ENCODE data around the gene ADAMTS10. TPM values are rescaled to one million over a fixed set of nuclear protein-coding genes. Genes with fewer than 3 reads are reported as not detected.
"Not testable (repeated sequence)": the region's sequence is repeated elsewhere in the genome, so short reads cannot be mapped to it uniquely, and the experiment has no call there.

ADAMTS10 gene
- total RNA-seq, 3 donors from 2014 or later (not counting 1 experiment from before 2014, with no cell fraction given), result 159 to 286 (median 203) TPM

DNA sequence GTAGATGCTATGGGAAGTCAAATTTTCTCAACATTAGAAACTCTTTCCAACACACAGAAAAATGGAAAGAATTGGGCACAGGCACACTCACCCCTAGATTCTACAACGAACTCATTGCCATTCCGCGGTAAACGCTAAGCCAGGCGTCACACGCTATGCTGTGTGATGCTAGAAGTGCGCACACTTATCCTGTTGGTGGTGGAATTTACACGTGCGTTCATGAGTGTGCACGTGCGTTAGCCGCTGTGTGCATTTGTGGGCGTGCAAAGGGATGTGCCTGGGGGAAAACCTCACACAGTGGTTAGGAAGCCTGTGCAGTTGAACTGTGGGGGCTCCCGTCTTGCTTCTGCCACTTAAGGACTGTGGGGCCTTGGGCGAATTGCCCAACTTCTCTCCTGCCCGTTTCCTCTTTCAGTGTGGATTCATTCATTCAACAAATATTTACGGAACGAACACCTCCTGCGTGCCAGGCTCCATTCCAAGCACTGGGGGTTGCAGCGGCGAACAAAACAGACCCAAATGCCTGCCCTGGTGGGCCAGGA lies 27.6 kb upstream of the ADAMTS10 start:
- Histone ChIP-seq H3K27ac (ENCODE audit: low read length) (no peak overlapping the region), H3K4me3 (ENCODE audit: low read length) (no peak overlapping the region), H3K36me3 (ENCODE audit: control insufficient read depth, insufficient read depth, low read length) (no peaks in the 10 kb centered on the region), H3K4me1 (ENCODE audit: control insufficient read depth, insufficient read depth, low read length) (peaks cover 9% of the 10 kb centered on the region), H3K9me3 (ENCODE audit: control insufficient read depth, insufficient read depth, low read length) (no peaks in the 10 kb centered on the region), H3K27me3 (ENCODE audit: control insufficient read depth, insufficient read depth, low read length) (no peaks in the 10 kb centered on the region)
- Mint-ChIP-seq H3K4me3 (no peak overlapping the region), H3K27ac (peak overlapping the region in 1 of 2 donors; percentile 20), H3K36me3 (no peaks in the 10 kb centered on the region), H3K27me3 (ENCODE audit: low read depth in 2 of 2) (peaks cover 5 to 14% of the 10 kb centered on the region in 2 donors), H3K4me1 (peaks cover 15 to 17% of the 10 kb centered on the region in 2 donors), H3K9me3 (no peaks in the 10 kb centered on the region)
- intact Hi-C loops (cut with micrococcal nuclease), result no loop called here
- ATAC-seq (peak in 2 of 3 donors; percentile 51 to 55), DNase-seq (no peak)
- no peak for TF ChIP-seq CTCF (IDR thresholded peaks at IDR 0.05)
- 13% methylated on average over 21 of the region's 21 CpGs for WGBS (ENCODE audit: insufficient coverage)

DNA sequence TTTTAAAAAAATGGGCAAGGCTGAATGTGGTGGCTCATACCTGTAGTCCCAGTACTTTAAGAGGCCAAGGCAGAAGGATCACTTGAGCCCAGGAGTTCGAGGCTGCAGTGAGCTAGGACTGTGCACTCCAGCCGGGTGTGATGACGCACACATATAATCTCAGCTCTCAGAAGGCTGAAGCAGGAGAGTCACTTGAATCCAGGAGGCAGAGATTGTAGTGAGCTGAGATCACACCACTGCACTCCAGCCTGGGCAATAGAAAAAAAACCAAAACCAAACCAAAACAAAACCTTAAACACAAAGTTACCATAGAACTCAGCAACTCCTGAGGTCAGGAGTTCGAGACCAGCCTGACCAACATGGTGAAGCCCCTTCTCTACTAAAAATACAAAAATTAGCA lies 26.6 kb upstream of the ADAMTS10 start:
- 87% methylated on average over 4 of the region's 4 CpGs for WGBS (ENCODE audit: insufficient coverage)
- Mint-ChIP-seq H3K4me1 (peaks cover 10 to 14% of the 10 kb centered on the region in 2 donors), H3K27me3 (ENCODE audit: low read depth in 2 of 2) (peaks cover 5 to 13% of the 10 kb centered on the region in 2 donors)
- H3K27me3 ChIP-seq (ENCODE audit: control insufficient read depth, insufficient read depth, low read length); H3K36me3 Mint-ChIP-seq; H3K9me3 ChIP-seq (ENCODE audit: control insufficient read depth, insufficient read depth, low read length); intact Hi-C loops (cut with micrococcal nuclease); ATAC-seq; DNase-seq; H3K36me3 ChIP-seq (ENCODE audit: control insufficient read depth, insufficient read depth, low read length); H3K4me3 ChIP-seq (ENCODE audit: low read length); H3K4me3 Mint-ChIP-seq; H3K4me1 ChIP-seq (ENCODE audit: control insufficient read depth, insufficient read depth, low read length); H3K27ac ChIP-seq (ENCODE audit: low read length); H3K9me3 Mint-ChIP-seq; H3K27ac Mint-ChIP-seq: not testable (repeated sequence)

GRCh38 chr19:8635422-8635821 lies 24.9 kb upstream of the ADAMTS10 start:
- intact Hi-C loops (cut with micrococcal nuclease), result no loop called here
- peaks cover 5 to 11% of the 10 kb centered on the region in 2 donors for H3K27me3 Mint-ChIP-seq (ENCODE audit: low read depth in 2 of 2)

DNA sequence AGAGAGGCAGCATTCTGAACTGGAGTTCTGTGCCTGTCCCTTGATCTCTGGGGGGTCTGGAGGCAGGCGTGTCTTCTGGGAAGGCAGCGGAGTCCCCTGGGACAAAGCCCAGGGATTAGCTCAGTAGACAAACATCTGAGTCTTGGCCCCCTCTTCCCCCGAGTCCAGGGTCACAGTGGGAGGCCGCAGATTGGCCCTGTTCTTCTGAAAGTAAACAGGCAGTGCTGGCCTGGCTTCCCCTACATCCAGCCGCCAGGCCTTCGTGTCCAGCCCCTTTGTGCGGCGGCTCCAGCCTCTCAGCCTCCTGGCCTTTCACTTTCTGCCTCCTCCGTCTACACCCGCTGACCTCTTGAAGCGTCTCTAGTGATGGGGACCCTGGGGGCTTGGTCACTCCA lies 20.9 kb upstream of the ADAMTS10 start:
- TF ChIP-seq CTCF (IDR thresholded peaks at IDR 0.05), result no peak
- H3K4me3 Mint-ChIP-seq, result no peak overlapping the region
- H3K27me3 ChIP-seq (ENCODE audit: control insufficient read depth, insufficient read depth, low read length), result no peaks in the 10 kb centered on the region
- ATAC-seq (no peak), DNase-seq (no peak)
- no peak overlapping the region for H3K27ac Mint-ChIP-seq
- peaks cover 0 to 2% of the 10 kb centered on the region in 2 donors for H3K27me3 Mint-ChIP-seq (ENCODE audit: low read depth in 2 of 2)
- H3K4me3 ChIP-seq (ENCODE audit: low read length), result no peak overlapping the region
- no peaks in the 10 kb centered on the region for H3K9me3 ChIP-seq (ENCODE audit: control insufficient read depth, insufficient read depth, low read length)
- no peaks in the 10 kb centered on the region for H3K36me3 Mint-ChIP-seq
- H3K4me1 Mint-ChIP-seq, result peaks cover 0 to 7% of the 10 kb centered on the region in 2 donors
- no peak overlapping the region for H3K27ac ChIP-seq (ENCODE audit: low read length)
- no peaks in the 10 kb centered on the region for H3K36me3 ChIP-seq (ENCODE audit: control insufficient read depth, insufficient read depth, low read length)
- intact Hi-C loops (cut with micrococcal nuclease), result no loop called here
- no peaks in the 10 kb centered on the region for H3K4me1 ChIP-seq (ENCODE audit: control insufficient read depth, insufficient read depth, low read length)
- 88% methylated on average over 11 of the region's 11 CpGs for WGBS (ENCODE audit: insufficient coverage)
- H3K9me3 Mint-ChIP-seq, result no peaks in the 10 kb centered on the region

More at GRCh38 chr19:8635422-8635821, 24.9 kb upstream of the ADAMTS10 start:
- Histone ChIP-seq H3K9me3 (ENCODE audit: control insufficient read depth, insufficient read depth, low read length) (no peaks in the 10 kb centered on the region), H3K27me3 (ENCODE audit: control insufficient read depth, insufficient read depth, low read length) (no peaks in the 10 kb centered on the region), H3K27ac (ENCODE audit: low read length) (no peak overlapping the region), H3K36me3 (ENCODE audit: control insufficient read depth, insufficient read depth, low read length) (no peaks in the 10 kb centered on the region), H3K4me3 (ENCODE audit: low read length) (no peak overlapping the region), H3K4me1 (ENCODE audit: control insufficient read depth, insufficient read depth, low read length) (peaks cover 5% of the 10 kb centered on the region)
- no peak for DNase-seq
- Mint-ChIP-seq H3K27ac (no peak overlapping the region), H3K4me1 (peaks cover 6 to 11% of the 10 kb centered on the region in 2 donors), H3K4me3 (no peak overlapping the region), H3K36me3 (no peaks in the 10 kb centered on the region), H3K9me3 (no peaks in the 10 kb centered on the region)
- WGBS (ENCODE audit: insufficient coverage), result 94% methylated on average over 5 of the region's 8 CpGs
- ATAC-seq, result no peak
- no peak for TF ChIP-seq CTCF (IDR thresholded peaks at IDR 0.05)

Measured in natural killer cell (primary cell).